Vagina (tissue), 2 donors: Measurements from ENCODE around the gene MEIOC. TPM values are rescaled to one million over a fixed set of nuclear protein-coding genes. Genes with fewer than 3 reads are reported as not detected.

Source experiments
- DNase-seq, 2 donors: peaks; one replicate each; pipeline ENCODE4 v3.0.0-alpha.2; 2017; ENCODE audit errors: extremely low spot score in 2 of 2
- H3K27ac ChIP-seq: fragments of 200-600 bp; sonication (generic); one replicate; pipeline ENCODE4 v1.5.1; 2019
- H3K27me3 ChIP-seq: fragments of 200-600 bp; sonication (generic); one replicate; pipeline ENCODE4 v1.5.1; 2019
- H3K36me3 ChIP-seq, 2 donors: fragments of 200-600 bp; sonication (generic); one replicate each; pipeline ENCODE4 v1.5.1; 2017 to 2019
- H3K4me1 ChIP-seq: fragments of 200-600 bp; sonication (generic); one replicate; pipeline ENCODE4 v1.5.1; 2019
- H3K4me3 ChIP-seq, 2 donors: fragments of 200-600 bp; sonication (generic); 1 replicate in 1 of 2; 2 replicates in 1 of 2; pipeline ENCODE4 v1.5.1; 2016 to 2019
- H3K9me3 ChIP-seq: fragments of 200-600 bp; sonication (generic); one replicate; pipeline ENCODE4 v1.5.1; 2019
- POLR2A ChIP-seq, 2 donors: fragments of 450-650 bp; IDR thresholded peaks; one replicate each; pipeline ENCODE4 v1.6.1; 2017; ENCODE audit warnings: antibody characterized with exemption in 2 of 2, mild to moderate bottlenecking in 2 of 2, moderate library complexity in 2 of 2
- POLR2AphosphoS5 ChIP-seq, 2 donors: sonication (generic); formaldehyde crosslinking; IDR thresholded peaks; one replicate each; pipeline ENCODE4 v1.9.0; 2017; ENCODE audit warnings: antibody characterized with exemption in 2 of 2, mild to moderate bottlenecking in 2 of 2, low read depth in 1 of 2; ENCODE audit not compliant: insufficient read depth in 1 of 2
- intact Hi-C: fragments of 100-400 bp; cut with DNase I; formaldehyde crosslinking; loops from one replicate; pipeline ENCODE4 v1.15.1; 2023
- total RNA-seq: library from RNA; depleted of rRNA; stranded (reverse); fragments of >200 nt; gene quantifications from one replicate; pipeline ENCODE4 v1.2.3, GENCODE V29; 2016
- TF ChIP-seq, protein P1 (sequence below), 3 experiments: fragments of 450-650 bp in 2 of 3; fragments of 200-600 bp in 1 of 3; sonication (generic) in 1 of 3; IDR thresholded peaks; one replicate each; pipeline ENCODE4 v1.5.1; 2017 to 2019; ENCODE audit warnings: antibody characterized with exemption in 3 of 3, mild to moderate bottlenecking in 2 of 3, moderate library complexity in 2 of 3

The MEIOC gene
- total RNA-seq, 1 donor from 2014 or later, result not detected

GRCh38 chr17:44645341-44645740 is 10.9 kb upstream of the MEIOC start:
- Histone ChIP-seq H3K27ac (no peak overlapping the region), H3K4me3 (no peak overlapping the region), H3K9me3 (no peaks in the 10 kb centered on the region), H3K27me3 (no peaks in the 10 kb centered on the region), H3K4me1 (no peaks in the 10 kb centered on the region), H3K36me3 (no peaks in the 10 kb centered on the region)
- TF ChIP-seq POLR2AphosphoS5 (IDR thresholded peaks at IDR 0.05; ENCODE audit: insufficient read depth in 1 of 2, low read depth in 1 of 2) (no peak), POLR2A (IDR thresholded peaks at IDR 0.05) (no peak)
- TF ChIP-seq, protein P1, sequence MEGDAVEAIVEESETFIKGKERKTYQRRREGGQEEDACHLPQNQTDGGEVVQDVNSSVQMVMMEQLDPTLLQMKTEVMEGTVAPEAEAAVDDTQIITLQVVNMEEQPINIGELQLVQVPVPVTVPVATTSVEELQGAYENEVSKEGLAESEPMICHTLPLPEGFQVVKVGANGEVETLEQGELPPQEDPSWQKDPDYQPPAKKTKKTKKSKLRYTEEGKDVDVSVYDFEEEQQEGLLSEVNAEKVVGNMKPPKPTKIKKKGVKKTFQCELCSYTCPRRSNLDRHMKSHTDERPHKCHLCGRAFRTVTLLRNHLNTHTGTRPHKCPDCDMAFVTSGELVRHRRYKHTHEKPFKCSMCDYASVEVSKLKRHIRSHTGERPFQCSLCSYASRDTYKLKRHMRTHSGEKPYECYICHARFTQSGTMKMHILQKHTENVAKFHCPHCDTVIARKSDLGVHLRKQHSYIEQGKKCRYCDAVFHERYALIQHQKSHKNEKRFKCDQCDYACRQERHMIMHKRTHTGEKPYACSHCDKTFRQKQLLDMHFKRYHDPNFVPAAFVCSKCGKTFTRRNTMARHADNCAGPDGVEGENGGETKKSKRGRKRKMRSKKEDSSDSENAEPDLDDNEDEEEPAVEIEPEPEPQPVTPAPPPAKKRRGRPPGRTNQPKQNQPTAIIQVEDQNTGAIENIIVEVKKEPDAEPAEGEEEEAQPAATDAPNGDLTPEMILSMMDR (IDR thresholded peaks at IDR 0.05), result no peak
- no peak for DNase-seq
- intact Hi-C loops, result no loop called here

GRCh38 chr17:44646280-44646679 is 10.0 kb upstream of the MEIOC start:
- H3K36me3 ChIP-seq, result no peaks in the 10 kb centered on the region
- intact Hi-C loops, result no loop called here
- H3K4me1 ChIP-seq, result no peaks in the 10 kb centered on the region
- TF ChIP-seq POLR2AphosphoS5 (IDR thresholded peaks at IDR 0.05; ENCODE audit: insufficient read depth in 1 of 2, low read depth in 1 of 2) (no peak), POLR2A (IDR thresholded peaks at IDR 0.05) (no peak)
- TF ChIP-seq, protein P1 (IDR thresholded peaks at IDR 0.05), result no peak
- H3K9me3 ChIP-seq, result no peaks in the 10 kb centered on the region
- no peak overlapping the region for H3K27ac ChIP-seq
- no peak for DNase-seq
- no peak overlapping the region for H3K4me3 ChIP-seq
- no peaks in the 10 kb centered on the region for H3K27me3 ChIP-seq

DNA sequence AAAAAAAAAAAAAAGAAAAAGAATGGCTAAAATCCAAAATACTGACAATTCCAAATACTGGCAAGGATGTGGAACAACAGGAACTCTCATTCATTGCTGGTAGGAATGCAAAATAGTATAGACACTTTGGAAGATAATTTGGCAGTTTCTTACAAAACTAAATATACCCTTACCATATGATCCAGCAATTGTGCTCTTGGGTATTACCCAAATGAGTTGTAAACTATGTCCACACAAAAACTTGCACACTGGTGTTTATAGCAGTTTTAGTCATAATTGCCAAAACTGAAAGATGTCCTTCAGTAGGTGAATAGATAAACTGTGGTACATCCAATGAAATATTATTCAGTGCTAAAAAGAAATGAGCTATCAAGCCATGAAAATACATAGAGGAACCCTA is 8.5 kb upstream of the MEIOC start:
- TF ChIP-seq POLR2A (IDR thresholded peaks at IDR 0.05) (no peak), POLR2AphosphoS5 (IDR thresholded peaks at IDR 0.05; ENCODE audit: insufficient read depth in 1 of 2, low read depth in 1 of 2) (no peak)
- TF ChIP-seq, protein P1 (IDR thresholded peaks at IDR 0.05), result no peak
- intact Hi-C loops, result no loop called here
- no peaks in the 10 kb centered on the region for H3K4me1 ChIP-seq
- H3K27me3 ChIP-seq, result no peaks in the 10 kb centered on the region
- no peaks in the 10 kb centered on the region for H3K9me3 ChIP-seq
- H3K4me3 ChIP-seq, result no peak overlapping the region
- H3K27ac ChIP-seq, result no peak overlapping the region
- no peaks in the 10 kb centered on the region for H3K36me3 ChIP-seq
- DNase-seq, result no peak

DNA sequence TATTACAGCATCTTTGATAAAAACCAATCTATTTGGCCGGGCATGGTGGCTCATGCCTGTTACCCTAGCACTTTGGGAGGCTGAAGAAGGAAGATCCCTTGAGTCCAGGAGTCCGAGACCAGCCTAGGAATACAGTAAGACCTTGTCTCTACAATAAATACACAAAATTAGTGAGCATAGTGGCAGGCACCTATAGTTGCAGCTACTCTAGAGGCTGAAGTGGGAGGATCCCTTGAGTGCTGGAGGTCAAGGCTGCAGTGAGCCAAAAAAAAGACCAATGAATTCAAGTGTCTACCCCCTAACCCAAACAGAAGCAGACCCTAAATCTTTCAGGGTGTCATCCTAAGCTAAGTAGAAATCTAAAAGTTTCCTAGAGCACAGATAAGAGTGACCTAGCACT is 7.3 kb upstream of the MEIOC start:
- no peak overlapping the region for H3K27ac ChIP-seq
- H3K27me3 ChIP-seq, result no peaks in the 10 kb centered on the region
- intact Hi-C loops, result no loop called here
- H3K4me3 ChIP-seq, result no peak overlapping the region
- H3K4me1 ChIP-seq, result no peaks in the 10 kb centered on the region
- TF ChIP-seq POLR2A (IDR thresholded peaks at IDR 0.05) (no peak), POLR2AphosphoS5 (IDR thresholded peaks at IDR 0.05; ENCODE audit: insufficient read depth in 1 of 2, low read depth in 1 of 2) (no peak)
- TF ChIP-seq, protein P1 (IDR thresholded peaks at IDR 0.05), result no peak
- H3K9me3 ChIP-seq, result no peaks in the 10 kb centered on the region
- H3K36me3 ChIP-seq, result no peaks in the 10 kb centered on the region
- DNase-seq, result no peak

DNA sequence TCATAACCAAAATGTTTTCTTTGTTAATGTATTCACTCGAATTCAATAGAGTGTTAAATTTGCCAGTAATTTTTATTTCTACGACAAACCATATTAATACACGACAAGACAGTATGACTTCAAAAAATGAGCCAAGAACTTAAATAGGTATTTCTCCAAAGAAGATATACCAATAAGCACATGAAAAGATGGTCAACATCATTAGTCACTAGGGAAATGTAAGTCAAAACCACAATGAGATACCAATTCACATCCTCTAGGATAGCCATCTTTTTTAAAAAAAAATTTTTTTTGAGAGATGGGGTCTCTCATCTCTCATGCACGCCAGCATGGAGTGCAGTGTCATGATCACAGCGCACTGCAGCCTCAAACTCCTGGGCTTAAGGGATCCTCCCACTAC is 5.0 kb upstream of the MEIOC start:
- Histone ChIP-seq H3K4me3 (no peak overlapping the region), H3K9me3 (no peaks in the 10 kb centered on the region), H3K27ac (no peak overlapping the region), H3K36me3 (no peaks in the 10 kb centered on the region), H3K4me1 (peaks cover 2% of the 10 kb centered on the region), H3K27me3 (peaks cover 3% of the 10 kb centered on the region)
- DNase-seq, result no peak
- intact Hi-C loops, result no loop called here
- TF ChIP-seq, protein P1 (IDR thresholded peaks at IDR 0.05), result no peak
- TF ChIP-seq POLR2AphosphoS5 (IDR thresholded peaks at IDR 0.05; ENCODE audit: insufficient read depth in 1 of 2, low read depth in 1 of 2), result no peak
- no peak for TF ChIP-seq POLR2A (IDR thresholded peaks at IDR 0.05)
